GM12878 (cell line): ENCODE measurements around the gene NAT8L. TPM values are rescaled to one million over a fixed set of nuclear protein-coding genes. Genes with fewer than 3 reads are reported as not detected.

Experiments
- ATAC-seq: fragments of 200-7000 bp; cut with Tn5 transposase; 3 replicates; pipeline ENCODE4 v1.9.1; 2020; ENCODE audit warnings: mild to moderate bottlenecking, moderate library complexity
- BruUV-seq: library from RNA; stranded (reverse); fragments of 400-500 nt; replicated peaks from 2 replicates; lab custom pipeline; 2021; lab: Mats Ljungman, UMichigan
- CTCF ChIA-PET: fragments of 300-600 bp; sonication (Branson Sonifier 250); formaldehyde crosslinking; extraction: SDS; loops from one replicate; lab custom pipeline; 2021; ENCODE audit warnings: inconsistent platforms; lab: Yijun Ruan, JAX
- POLR2A ChIA-PET: fragments of 350-600 bp; formaldehyde crosslinking; extraction: SDS; loops from one replicate; lab custom pipeline; 2021; ENCODE audit warnings: inconsistent platforms; lab: Charles Lee
- RAD21 ChIA-PET: fragments of 300-600 bp; sonication (Branson Sonifier 250); formaldehyde crosslinking; loops from one replicate; lab custom pipeline; 2023; ENCODE audit warnings: antibody characterized with exemption; ENCODE audit not compliant: unreplicated experiment; lab: Charles Lee
- SMC1A ChIA-PET: fragments of 300-600 bp; sonication (Branson Sonifier 250); formaldehyde crosslinking; loops from one replicate; lab custom pipeline; 2023; ENCODE audit not compliant: unreplicated experiment, uncharacterized antibody; lab: Charles Lee
- DNase-seq: peaks from one replicate; pipeline ENCODE4 v3.0.0-alpha.2; 2011; ENCODE audit warnings: low read depth, low spot score
- FAIRE-seq: peaks from 3 replicates; lab custom pipeline; 2011; peaks lifted over from hg19 to GRCh38; lab: Jason Lieb, UNC
- H2AFZ ChIP-seq: 2 replicates; pipeline ENCODE4 v1.6.0; 2011; ENCODE audit warnings: low read depth, low read length, control low read depth; ENCODE audit not compliant: control insufficient read depth
- H3K27ac ChIP-seq: 2 replicates; pipeline ENCODE4 v1.5.1; 2011; ENCODE audit warnings: control low read depth; ENCODE audit not compliant: control insufficient read depth, insufficient read depth
- H3K27me3 ChIP-seq, 2 experiments: replicated peaks in 1 of 2; 2 replicates each; pipeline versions ENCODE4 v1.6.0 to v1.6.1; 2011; ENCODE audit warnings: low read length in 1 of 2; ENCODE audit not compliant: control insufficient read depth in 2 of 2, insufficient read depth in 2 of 2
- H3K36me3 ChIP-seq, 2 experiments: 2 replicates each; pipeline ENCODE4 v1.5.1; 2011; ENCODE audit warnings: low read length in 1 of 2; ENCODE audit not compliant: control insufficient read depth in 2 of 2, insufficient read depth in 2 of 2
- H3K4me1 ChIP-seq: 2 replicates; pipeline ENCODE4 v1.6.1; 2011; ENCODE audit warnings: mild to moderate bottlenecking, low read length, moderate library complexity, mixed read lengths; ENCODE audit not compliant: control insufficient read depth, insufficient read depth
- H3K4me2 ChIP-seq: 2 replicates; pipeline ENCODE4 v1.6.0; 2011; ENCODE audit warnings: control low read depth; ENCODE audit not compliant: control insufficient read depth, insufficient read depth
- H3K4me3 ChIP-seq: fragments of 200-600 bp; sonication (generic); 2 replicates; pipeline ENCODE4 v1.5.1; 2016
- H3K79me2 ChIP-seq: 2 replicates; pipeline ENCODE4 v1.6.0; 2011; ENCODE audit warnings: low read length; ENCODE audit not compliant: control insufficient read depth, insufficient read depth
- H3K9ac ChIP-seq: 2 replicates; pipeline ENCODE4 v1.8.0; 2011; ENCODE audit warnings: low read length, control low read depth, mixed read lengths; ENCODE audit not compliant: control insufficient read depth, insufficient read depth
- H3K9me3 ChIP-seq: replicated peaks from 3 replicates; pipeline ENCODE4 v1.5.1; 2011; ENCODE audit warnings: mild to moderate bottlenecking, low read length; ENCODE audit not compliant: control insufficient read depth, insufficient read depth
- H4K20me1 ChIP-seq: 2 replicates; pipeline ENCODE4 v1.6.0; 2011; ENCODE audit not compliant: control insufficient read depth, insufficient read depth
- ATF3 ChIP-seq: IDR thresholded peaks from 2 replicates; pipeline ENCODE4 v1.6.1; 2011; ENCODE audit warnings: low read depth, mild to moderate bottlenecking, low read length, moderate library complexity, borderline replicate concordance; ENCODE audit errors: extremely low read depth
- ETV6 ChIP-seq, 2 experiments: fragments of 450-650 bp in 1 of 2; IDR thresholded peaks in 1 of 2; conservative IDR thresholded peaks in 1 of 2; 2 replicates each; pipeline ENCODE4 v1.6.1; 2014; ENCODE audit warnings: antibody characterized with exemption in 1 of 2, borderline replicate concordance in 1 of 2, low read depth in 1 of 2, mild to moderate bottlenecking in 1 of 2, moderate library complexity in 1 of 2
- GATAD2B ChIP-seq: fragments of 450-650 bp; conservative IDR thresholded peaks from 2 replicates; pipeline ENCODE4 v1.6.1; 2017; ENCODE audit warnings: low read depth, mild to moderate bottlenecking, moderate library complexity
- HCFC1 ChIP-seq: fragments of 150-350 bp; IDR thresholded peaks from 2 replicates; pipeline ENCODE4 v1.6.1; 2014; ENCODE audit warnings: low read length
- LARP7 ChIP-seq: fragments of 450-650 bp; IDR thresholded peaks from 2 replicates; pipeline ENCODE4 v1.6.1; 2017; ENCODE audit warnings: mild to moderate bottlenecking
- MLLT1 ChIP-seq: fragments of 450-650 bp; IDR thresholded peaks from 2 replicates; pipeline ENCODE4 v1.6.1; 2016; ENCODE audit warnings: mild to moderate bottlenecking
- NRF1 ChIP-seq: conservative IDR thresholded peaks from 2 replicates; pipeline ENCODE4 v1.6.1; 2011; ENCODE audit warnings: mild to moderate bottlenecking, low read depth, low read length, improper control_type of control experiment
- POLR2A ChIP-seq: IDR thresholded peaks from 2 replicates; pipeline ENCODE4 v1.6.1; 2011; ENCODE audit warnings: low read depth, mild to moderate bottlenecking, low read length
- RB1 ChIP-seq: fragments of 450-650 bp; formaldehyde crosslinking; IDR thresholded peaks from 2 replicates; pipeline ENCODE4 v1.6.1; 2017; ENCODE audit warnings: mild to moderate bottlenecking, borderline replicate concordance
- RBBP5 ChIP-seq: fragments of 200-600 bp; sonication (generic); conservative IDR thresholded peaks from 2 replicates; pipeline ENCODE4 v1.6.1; 2016
- SMARCA5 ChIP-seq: fragments of 450-650 bp; IDR thresholded peaks from 2 replicates; pipeline ENCODE4 v1.6.1; 2017; ENCODE audit warnings: mild to moderate bottlenecking
- SMC3 ChIP-seq: IDR thresholded peaks from 2 replicates; pipeline ENCODE4 v1.6.1; 2011; ENCODE audit warnings: low read length, improper control_type of control experiment, borderline replicate concordance
- SPI1 ChIP-seq: IDR thresholded peaks from 2 replicates; pipeline ENCODE4 v1.6.1; 2011; ENCODE audit warnings: low read depth, mild to moderate bottlenecking, low read length, moderate library complexity, borderline replicate concordance; ENCODE audit not compliant: insufficient read depth
- ZBTB11 ChIP-seq: fragments of 450-650 bp; formaldehyde crosslinking; IDR thresholded peaks from 2 replicates; pipeline ENCODE4 v1.5.0; 2022; ENCODE audit warnings: mild to moderate bottlenecking, missing genetic modification characterization
- WGBS: methylation state at CpG from one replicate; pipeline ENCODE4 v1.1.6; 2016; ENCODE audit warnings: low lambda C conversion rate; ENCODE audit not compliant: insufficient replicate concordance, insufficient coverage; ENCODE audit errors: missing lambda C conversion rate; 5-methylcytosine and 5-hydroxymethylcytosine counted together
- in situ Hi-C: fragments of 300-500 bp; cut with MboI; formaldehyde crosslinking; loops from 9 replicates; pipeline ENCODE4 v1.14.3; 2018; ENCODE audit warnings: mixed read lengths
- intact Hi-C: fragments of 100-400 bp; cut with micrococcal nuclease; formaldehyde crosslinking; loops from one replicate; pipeline ENCODE4 v1.14.2; 2022; ENCODE audit not compliant: unreplicated experiment
- polyA plus RNA-seq, 11 experiments: library from polyadenylated mRNA; depleted of rRNA in 4 of 11; unstranded in 6 of 11; stranded (reverse) in 5 of 11; fragments of >200 nt; fragmentation: Nextera tagmentation in 4 of 11; fragmentation: Illumina TruSeq in 1 of 11; extraction: Ambion mirVana in 4 of 11; extraction: Trizol in 1 of 11; gene quantifications; 1 replicate in 1 of 11; 2 replicates in 10 of 11; pipeline versions ENCODE4 v1.2.1 to v1.2.3, GENCODE V29; 2011 to 2016; ENCODE audit warnings: inconsistent platforms in 2 of 11, missing spikeins in 2 of 11, low read depth in 1 of 11
- total RNA-seq, 4 experiments: library from RNA; depleted of rRNA in 3 of 4; stranded (reverse); fragments of >200 nt in 3 of 4; fragmentation: Illumina TruSeq in 1 of 4; extraction: Trizol in 1 of 4; gene quantifications; 2 replicates each; pipeline versions ENCODE4 v1.2.1 to v1.2.3, GENCODE V29; 2013 to 2021

Gene NAT8L
- total and polyA plus RNA-seq, 10 of the 15 experiments (the other 5 are each of a cell fraction or from before 2014, with no cell fraction given): 0.01 to 0.31 (median 0.11) TPM; not detected in 5

GRCh38 chr4:2040391-2041238, 18.5 kb upstream of the NAT8L start (continued):
- TF ChIP-seq MLLT1: no peak
- no peak for TF ChIP-seq ETV6 (conservative IDR thresholded peaks at IDR 0.05 in 1 of 2, IDR thresholded peaks at IDR 0.05 in 1 of 2; ENCODE audit: borderline replicate concordance in 1 of 2, low read depth in 1 of 2)

- no peaks in the 10 kb centered on the region for H3K36me3 ChIP-seq
- intact Hi-C loops: no loop called here
- DNase-seq (peak; percentile 34), FAIRE-seq (peak; percentile 56), ATAC-seq (peak; percentile 90)
- H3K4me1 ChIP-seq: peaks cover 8% of the 10 kb centered on the region; the same call in 1 of the 2 replicates
- H2AFZ ChIP-seq: peak overlapping the region; percentile 87
- RAD21 ChIA-PET: interaction anchor here (1.1 kb wide), 1 partner anchor 165 kb away, joined by 3 read pairs; no protein-coding TSS in a partner anchor
- H3K4me3 ChIP-seq: peak overlapping the region; percentile 87
- H3K27ac ChIP-seq: no peak overlapping the region
- no peaks in the 10 kb centered on the region for H4K20me1 ChIP-seq
- no peaks in the 10 kb centered on the region for H3K79me2 ChIP-seq
- H3K9me3 ChIP-seq: no peaks in the 10 kb centered on the region
- peaks cover 3 to 4% of the 10 kb centered on the region in 2 experiments; a peak in 3 of 4 replicates for H3K27me3 ChIP-seq
- POLR2A ChIA-PET: no interaction called here
- no peak overlapping the region for H3K9ac ChIP-seq
- 3% methylated on average over 74 of the region's 94 CpGs for WGBS
- peak overlapping the region; percentile 94 for H3K4me2 ChIP-seq
- CTCF ChIA-PET: interaction anchor here (0.6 kb wide), 1 partner anchor 1004 kb away, joined by 3 read pairs; no protein-coding TSS in a partner anchor
- in situ Hi-C loops: no loop called here
- SMC1A ChIA-PET: interaction anchor here (0.6 kb wide), 1 partner anchor 158 kb away, joined by 3 read pairs; no protein-coding TSS in a partner anchor
- no TSS peak for BruUV-seq
- TF ChIP-seq SMARCA5 (peak; percentile 81), ZBTB11 (CRISPR knock-in tag) (peak; percentile 63), ATF3 (no peak), SPI1 (0 out of 2 replicates have a peak, but pooled peaks have one; percentile 4), SMC3 (no peak), GATAD2B (peak; percentile 21; the same call in 1 of the 2 replicates), RB1 (peak; percentile 54; the same call in 1 of the 2 replicates), LARP7 (no peak), HCFC1 (peak; percentile 39), POLR2A (peak; percentile 71; the same call in 1 of the 2 replicates), RBBP5 (no peak), NRF1 (peak; percentile 73)
These were observed 17.6 kb upstream of the NAT8L start for GRCh38 chr4:2041239-2042130.
